Dermis lymphatic vessel endothelial cell (primary cell): ENCODE results near the gene ZNF750. TPM values are rescaled to one million over a fixed set of nuclear protein-coding genes. Genes with fewer than 3 reads are reported as not detected.

Experiments
- total RNA-seq: library from RNA; depleted of rRNA; stranded (reverse); fragments of >200 nt; gene quantifications from 2 replicates; pipeline ENCODE4 v1.2.1, GENCODE V29; 2014

ZNF750 gene
- total RNA-seq: under 0.01 and 0.11 TPM in 2 replicates

GRCh38 chr17:82839617-82840292 lies at the start of gene ZNF750:
ZNF750 (minus strand) TSS chr17:82840022; CDS start chr17:82832454, 7,568 bp downstream.

Other genes starting within 250 kb of the ZNF750 start
- gene WDR45B, start 191.6 kb downstream of the ZNF750 start, total RNA-seq: 65.4 and 82.4 TPM in 2 replicates
- 6.8 and 7.4 TPM in 2 replicates for gene RAB40B, start 141.3 kb downstream of the ZNF750 start, total RNA-seq
- 16.6 and 17.5 TPM in 2 replicates for gene FN3KRP, start 123.3 kb downstream of the ZNF750 start, total RNA-seq
- 3.8 and 4.2 TPM in 2 replicates for gene FN3K, start 104.4 kb downstream of the ZNF750 start, total RNA-seq
- gene TBCD, start 88.0 kb downstream of the ZNF750 start, total RNA-seq: 62.7 and 75.3 TPM in 2 replicates
- gene METRNL, start 239.6 kb upstream of the ZNF750 start, total RNA-seq: 85.5 and 89.3 TPM in 2 replicates